Astrocyte (in vitro differentiated cells and primary cell): ENCODE measurements around the gene CDKN1A. TPM values are rescaled to one million over a fixed set of nuclear protein-coding genes. Genes with fewer than 3 reads are reported as not detected.

Experiments used
- DNase-seq: peaks from one replicate; pipeline ENCODE4 v3.0.0-alpha.2; 2010; ENCODE audit warnings: low read depth
- FAIRE-seq: peaks from 2 replicates; lab custom pipeline; 2011; peaks lifted over from hg19 to GRCh38; lab: Jason Lieb, UNC
- H2AFZ ChIP-seq: 2 replicates; pipeline ENCODE4 v1.6.0; 2012; ENCODE audit warnings: low read depth, low read length, inconsistent platforms
- H3K27ac ChIP-seq: 2 replicates; pipeline ENCODE4 v1.5.1; 2011; ENCODE audit warnings: low read depth, low read length, inconsistent platforms
- H3K27me3 ChIP-seq: 2 replicates; pipeline ENCODE4 v1.6.0; 2011; ENCODE audit warnings: low read length, inconsistent platforms; ENCODE audit not compliant: insufficient read depth
- H3K36me3 ChIP-seq: 2 replicates; pipeline ENCODE4 v1.5.1; 2011; ENCODE audit warnings: low read length, inconsistent platforms; ENCODE audit not compliant: insufficient read depth
- H3K4me1 ChIP-seq: 2 replicates; pipeline ENCODE4 v1.5.1; 2011; ENCODE audit warnings: low read length, inconsistent platforms; ENCODE audit not compliant: insufficient read depth
- H3K4me2 ChIP-seq: 2 replicates; pipeline ENCODE4 v1.6.0; 2012; ENCODE audit warnings: low read length, inconsistent platforms
- H3K4me3 ChIP-seq: 2 replicates; pipeline ENCODE4 v1.5.1; 2011; ENCODE audit warnings: low read depth, mild to moderate bottlenecking, low read length, inconsistent platforms; ENCODE audit not compliant: insufficient read depth
- H3K79me2 ChIP-seq: 2 replicates; pipeline ENCODE4 v1.6.0; 2012; ENCODE audit warnings: mild to moderate bottlenecking, low read length, inconsistent platforms; ENCODE audit not compliant: insufficient read depth
- H3K9ac ChIP-seq: 2 replicates; pipeline ENCODE4 v1.6.0; 2012; ENCODE audit warnings: mild to moderate bottlenecking, low read length, inconsistent platforms
- H3K9me3 ChIP-seq: 2 replicates; pipeline ENCODE4 v1.5.1; 2012; ENCODE audit warnings: low read depth, mild to moderate bottlenecking, low read length, inconsistent platforms; ENCODE audit not compliant: insufficient read depth
- H4K20me1 ChIP-seq: 2 replicates; pipeline ENCODE4 v1.6.0; 2012; ENCODE audit warnings: low read length, inconsistent platforms; ENCODE audit not compliant: insufficient read depth
- H3K27ac Mint-ChIP-seq: one replicate; pipeline ENCODE4 v1.8.0; 2021; ENCODE audit warnings: mild to moderate bottlenecking, mixed read lengths; ENCODE audit not compliant: unreplicated experiment
- H3K27me3 Mint-ChIP-seq: one replicate; pipeline ENCODE4 v1.8.0; 2021; ENCODE audit warnings: low read depth, mixed read lengths; ENCODE audit not compliant: unreplicated experiment
- H3K36me3 Mint-ChIP-seq: one replicate; pipeline ENCODE4 v1.8.0; 2021; ENCODE audit warnings: low read depth, mixed read lengths; ENCODE audit not compliant: unreplicated experiment
- H3K4me1 Mint-ChIP-seq: one replicate; pipeline ENCODE4 v1.8.0; 2021; ENCODE audit warnings: low read depth, mixed read lengths; ENCODE audit not compliant: unreplicated experiment
- H3K4me3 Mint-ChIP-seq: one replicate; pipeline ENCODE4 v1.8.0; 2021; ENCODE audit warnings: mild to moderate bottlenecking, moderate library complexity, mixed read lengths; ENCODE audit not compliant: unreplicated experiment
- H3K9me3 Mint-ChIP-seq: one replicate; pipeline ENCODE4 v1.8.0; 2021; ENCODE audit warnings: mild to moderate bottlenecking, mixed read lengths; ENCODE audit not compliant: unreplicated experiment
- CTCF ChIP-seq: IDR thresholded peaks from 2 replicates; pipeline ENCODE4 v1.5.1; 2011; ENCODE audit warnings: low read depth, mild to moderate bottlenecking, inconsistent platforms, low read length, moderate library complexity; ENCODE audit not compliant: insufficient read depth
- EZH2 ChIP-seq: IDR thresholded peaks from 2 replicates; pipeline ENCODE4 v1.6.1; 2012; ENCODE audit warnings: mild to moderate bottlenecking, low read length, inconsistent platforms; ENCODE audit not compliant: insufficient read depth
- total RNA-seq: library from RNA; stranded (reverse); gene quantifications from 2 replicates; pipeline ENCODE4 v1.2.1, GENCODE V29; 2021

Gene CDKN1A
- total RNA-seq, 1 donor from 2014 or later, result 1,014 TPM

GRCh38 chr6:36666826-36667591 lies 11.5 kb upstream of the CDKN1A start:
- H3K36me3 ChIP-seq, result no peaks in the 10 kb centered on the region
- Mint-ChIP-seq H3K9me3 (no peaks in the 10 kb centered on the region), H3K27me3 (peaks cover 9% of the 10 kb centered on the region), H3K36me3 (no peaks in the 10 kb centered on the region), H3K27ac (peak overlapping the region; percentile 99), H3K4me3 (peak overlapping the region; percentile 41), H3K4me1 (peaks cover 25% of the 10 kb centered on the region)
- peak overlapping the region; percentile 49 for H3K4me2 ChIP-seq
- no peaks in the 10 kb centered on the region for H4K20me1 ChIP-seq
- H3K9ac ChIP-seq, result peak overlapping the region; percentile 62
- TF ChIP-seq EZH2 (no peak), CTCF (no peak)
- peak overlapping the region; percentile 43 for H2AFZ ChIP-seq
- FAIRE-seq, result no peak
- H3K9me3 ChIP-seq, result no peaks in the 10 kb centered on the region
- H3K4me3 ChIP-seq, result no peak overlapping the region
- no peaks in the 10 kb centered on the region for H3K27me3 ChIP-seq
- no peaks in the 10 kb centered on the region for H3K79me2 ChIP-seq
- H3K27ac ChIP-seq, result peak overlapping the region; percentile 76
- peak; percentile 95 for DNase-seq
- H3K4me1 ChIP-seq, result peaks cover 18% of the 10 kb centered on the region

GRCh38 chr6:36668591-36668990 lies 9.9 kb upstream of the CDKN1A start:
- H3K4me3 Mint-ChIP-seq, result no peak overlapping the region
- H3K27ac ChIP-seq, result no peak overlapping the region
- H3K9me3 Mint-ChIP-seq, result no peaks in the 10 kb centered on the region
- no peaks in the 10 kb centered on the region for H3K9me3 ChIP-seq
- H3K27ac Mint-ChIP-seq, result no peak overlapping the region
- DNase-seq (no peak), FAIRE-seq (no peak)
- no peak overlapping the region for H3K4me3 ChIP-seq
- TF ChIP-seq EZH2 (no peak), CTCF (no peak)
- no peaks in the 10 kb centered on the region for H3K36me3 Mint-ChIP-seq
- H3K27me3 ChIP-seq, result no peaks in the 10 kb centered on the region
- no peaks in the 10 kb centered on the region for H3K27me3 Mint-ChIP-seq
- no peaks in the 10 kb centered on the region for H3K79me2 ChIP-seq
- no peak overlapping the region for H3K4me2 ChIP-seq
- H3K4me1 ChIP-seq, result peaks cover 18% of the 10 kb centered on the region
- no peaks in the 10 kb centered on the region for H3K36me3 ChIP-seq
- H3K4me1 Mint-ChIP-seq, result peaks cover 26% of the 10 kb centered on the region
- no peaks in the 10 kb centered on the region for H4K20me1 ChIP-seq
- H3K9ac ChIP-seq, result no peak overlapping the region
- no peak overlapping the region for H2AFZ ChIP-seq

- FAIRE-seq, result no peak
- H3K4me2 ChIP-seq, result no peak overlapping the region
- no peaks in the 10 kb centered on the region for H3K27me3 ChIP-seq
- H4K20me1 ChIP-seq, result no peaks in the 10 kb centered on the region
- TF ChIP-seq CTCF (no peak), EZH2 (no peak)
- H2AFZ ChIP-seq, result no peak overlapping the region
- Mint-ChIP-seq H3K4me3 (no peak overlapping the region), H3K27ac (peak overlapping the region; percentile 7), H3K4me1 (peaks cover 30% of the 10 kb centered on the region), H3K36me3 (no peaks in the 10 kb centered on the region), H3K9me3 (no peaks in the 10 kb centered on the region), H3K27me3 (no peaks in the 10 kb centered on the region)
- H3K36me3 ChIP-seq, result no peaks in the 10 kb centered on the region
- no peak overlapping the region for H3K9ac ChIP-seq
- no peaks in the 10 kb centered on the region for H3K79me2 ChIP-seq
- no peak for DNase-seq
- H3K4me3 ChIP-seq, result no peak overlapping the region
- peaks cover 18% of the 10 kb centered on the region for H3K4me1 ChIP-seq
- no peaks in the 10 kb centered on the region for H3K9me3 ChIP-seq
- no peak overlapping the region for H3K27ac ChIP-seq
Observed at GRCh38 chr6:36669002-36669401, 9.5 kb upstream of the CDKN1A start.
